ENCODE data around the gene GREB1L. TPM values are rescaled to one million over a fixed set of nuclear protein-coding genes. Genes with fewer than 3 reads are reported as not detected.

GREB1L gene
- total and polyA plus RNA-seq, 2 donors (not counting 3 experiments of a cell fraction or from before 2014, with no cell fraction given): 0.22 to 0.41 TPM

- no peaks in the 10 kb centered on the region for H3K9me1 ChIP-seq (replicated peaks; ENCODE audit: control insufficient read depth, extremely low read depth, insufficient read depth, low read length)
- H3K79me2 ChIP-seq (ENCODE audit: control insufficient read depth, insufficient read depth, low read length): no peaks in the 10 kb centered on the region
- H3K4me1 ChIP-seq (ENCODE audit: control insufficient read depth, extremely low read depth, insufficient read depth, low read length): peaks cover 3% of the 10 kb centered on the region
- H3K9me3 ChIP-seq (replicated peaks; ENCODE audit: control insufficient read depth, insufficient read depth, low read length): no peaks in the 10 kb centered on the region
- H3K4me2 ChIP-seq (ENCODE audit: insufficient read depth, low read length): no peak overlapping the region
- no peak for FAIRE-seq
- H4K20me1 ChIP-seq (replicated peaks; ENCODE audit: control insufficient read depth, extremely low read depth, insufficient read depth, low read length): no peaks in the 10 kb centered on the region
- POLR2A ChIA-PET: no interaction called here
- no peaks in the 10 kb centered on the region for H3K36me3 ChIP-seq (ENCODE audit: control insufficient read depth in 2 of 2, extremely low read depth in 1 of 2, insufficient read depth in 2 of 2, low read length in 2 of 2)
- H2AFZ ChIP-seq (ENCODE audit: low read depth, low read length): no peak overlapping the region
- H3K4me3 ChIP-seq (replicated peaks in 1 of 3; ENCODE audit: insufficient read depth in 1 of 3, low read depth in 1 of 3, low read length in 3 of 3): no peak overlapping the region
- TF ChIP-seq MAX (IDR thresholded peaks at IDR 0.05; ENCODE audit: insufficient read depth, insufficient read length) (no peak), MYC (IDR thresholded peaks at IDR 0.05; ENCODE audit: low read depth, low read length) (no peak), POLR2AphosphoS5 (IDR thresholded peaks at IDR 0.05; ENCODE audit: insufficient read depth, low read depth, low read length) (no peak), JUN (IDR thresholded peaks at IDR 0.05; ENCODE audit: borderline replicate concordance, insufficient read depth, insufficient read length, low read depth) (no peak), GATA2 (IDR thresholded peaks at IDR 0.05; ENCODE audit: insufficient read depth, insufficient read length, low read depth, low read length) (no peak), CTCF (IDR thresholded peaks at IDR 0.05; ENCODE audit: extremely low read depth in 1 of 2, insufficient read depth in 1 of 2, low read depth in 1 of 2, low read length in 2 of 2) (no peak), FOS (IDR thresholded peaks at IDR 0.05; ENCODE audit: borderline replicate concordance, insufficient read depth, low read length) (no peak), POLR2A (IDR thresholded peaks at IDR 0.05; ENCODE audit: low read depth, low read length) (no peak), EZH2 (IDR thresholded peaks at IDR 0.05; ENCODE audit: borderline replicate concordance, low read depth, low read length, severe bottlenecking) (no peak)
- no TSS peak for BruUV-seq (replicated peaks)
- dilution Hi-C loops (cut with MboI; ENCODE audit: extremely low pct_ligation_motif_present, low sequenced_read_pairs): no loop called here
- H3K27ac ChIP-seq (ENCODE audit: insufficient read depth, low read depth, low read length): no peak overlapping the region
- peaks cover 0 to 8% of the 10 kb centered on the region in 2 experiments for H3K27me3 ChIP-seq (ENCODE audit: control insufficient read depth in 2 of 2, insufficient read depth in 2 of 2, low read length in 2 of 2)
- no peak for DNase-seq (ENCODE audit: low read depth, low spot score)
- no peak overlapping the region for H3K9ac ChIP-seq (replicated peaks; ENCODE audit: extremely low read depth, insufficient read depth, low read length)
- intact Hi-C loops (cut with micrococcal nuclease): no loop called here
- CTCF ChIA-PET: no interaction called here
Measured at GRCh38 chr18:21267400-21267799, 25.4 kb downstream of the GREB1L start.
